T follicular helper cell (primary cell): Measurements from ENCODE around the gene KIAA1549.
"Not testable (repeated sequence)": the region's sequence is repeated elsewhere in the genome, so short reads cannot be mapped to it uniquely, and the experiment has no call there.

Experiments
- DNase-seq: peaks from one replicate; pipeline ENCODE4 v3.0.0-alpha.2; 2020; ENCODE audit warnings: low read depth

Gene KIAA1549

GRCh38 chr7:138944592-138944991, 36.6 kb downstream of the KIAA1549 start:
- DNase-seq: no peak

DNA sequence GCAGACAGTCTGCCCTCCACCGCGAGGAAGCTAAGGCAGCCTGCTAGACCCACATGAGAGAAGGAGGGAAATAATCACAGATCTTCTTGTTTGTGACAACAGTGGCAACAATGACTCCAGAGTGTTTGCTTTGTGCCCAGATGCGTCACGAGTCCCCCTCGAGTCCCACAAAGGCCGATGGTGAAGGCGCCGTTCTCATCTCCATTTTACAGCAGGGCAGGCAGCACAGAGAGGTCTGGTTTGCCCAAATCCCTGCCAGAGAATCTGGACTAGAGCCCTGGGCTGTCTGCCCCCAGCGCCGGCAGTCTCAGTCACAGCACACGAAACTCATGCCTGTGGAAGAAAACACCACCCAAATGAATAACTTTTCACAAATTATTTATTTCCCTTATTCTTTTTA, 38.1 kb downstream of the KIAA1549 start:
- no peak for DNase-seq

GRCh38 chr7:138941545-138941944, 39.6 kb downstream of the KIAA1549 start:
- DNase-seq: no peak

DNA sequence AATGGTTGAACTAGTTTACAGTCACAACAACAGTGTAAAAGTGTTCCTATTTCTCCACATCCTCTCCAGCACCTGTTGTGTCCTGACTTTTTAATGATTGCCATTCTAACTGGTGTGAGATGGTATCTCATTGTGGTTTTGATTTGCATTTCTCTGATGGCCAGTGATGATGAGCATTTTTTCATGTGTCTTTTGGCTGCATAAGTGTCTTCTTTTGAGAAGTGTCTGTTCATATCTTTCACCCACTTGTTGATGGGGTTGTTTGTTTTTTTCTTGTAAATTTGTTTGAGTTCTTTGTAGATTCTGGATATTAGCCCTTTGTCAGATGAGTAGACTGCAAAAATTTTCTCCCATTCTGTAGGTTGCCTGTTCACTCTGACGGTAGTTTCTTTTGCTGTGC, 40.6 kb downstream of the KIAA1549 start:
- not testable (repeated sequence) for DNase-seq

GRCh38 chr7:138937484-138937883, 43.7 kb downstream of the KIAA1549 start:
- no peak for DNase-seq

DNA sequence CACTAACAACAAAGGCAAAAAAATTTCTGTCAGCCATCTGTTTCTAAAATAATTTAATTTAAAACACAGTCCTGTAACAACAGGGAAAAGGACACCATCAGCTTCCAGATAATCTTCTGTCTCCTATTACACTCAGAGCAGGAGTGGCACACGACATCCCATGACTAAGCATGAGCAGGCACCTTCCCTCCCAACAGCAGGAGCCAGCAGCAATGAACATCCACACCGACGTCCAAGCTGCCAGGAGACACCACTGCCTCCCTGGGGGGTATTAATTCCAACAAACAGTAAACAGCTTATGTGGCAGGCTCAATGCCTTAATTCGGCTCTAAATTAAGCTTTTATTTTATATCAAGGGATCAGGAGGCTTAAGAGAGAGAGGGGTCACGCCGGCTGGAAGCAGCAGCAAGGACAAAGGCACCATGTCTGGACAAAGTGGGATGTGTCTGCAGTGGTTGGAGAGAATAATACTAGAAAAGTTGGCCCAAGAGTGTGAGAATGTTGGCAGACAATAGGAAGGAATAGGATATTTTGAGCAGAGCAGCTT, 45.7 kb downstream of the KIAA1549 start:
- DNase-seq: no peak

GRCh38 chr7:138934861-138935260, 46.3 kb downstream of the KIAA1549 start:
- no peak for DNase-seq

DNA sequence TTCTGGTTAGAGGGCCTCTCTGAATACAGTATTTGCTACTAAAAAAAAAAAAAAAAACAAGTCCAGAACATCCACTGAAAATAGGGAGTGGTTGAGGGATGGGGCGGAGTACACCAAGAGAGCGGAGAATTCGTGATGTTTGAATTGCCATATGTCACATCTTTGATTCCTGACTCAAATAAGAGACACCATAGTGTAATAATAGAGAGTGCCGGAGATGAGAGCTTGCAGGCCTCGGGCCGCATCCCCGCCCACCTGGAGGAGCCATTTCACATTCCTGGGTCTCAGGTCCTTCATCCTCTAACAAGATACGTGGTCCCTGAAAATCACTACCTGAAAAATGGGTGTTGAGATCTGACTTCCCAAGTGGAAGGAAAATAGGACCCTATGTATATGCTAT, 46.8 kb downstream of the KIAA1549 start:
- no peak for DNase-seq

DNA sequence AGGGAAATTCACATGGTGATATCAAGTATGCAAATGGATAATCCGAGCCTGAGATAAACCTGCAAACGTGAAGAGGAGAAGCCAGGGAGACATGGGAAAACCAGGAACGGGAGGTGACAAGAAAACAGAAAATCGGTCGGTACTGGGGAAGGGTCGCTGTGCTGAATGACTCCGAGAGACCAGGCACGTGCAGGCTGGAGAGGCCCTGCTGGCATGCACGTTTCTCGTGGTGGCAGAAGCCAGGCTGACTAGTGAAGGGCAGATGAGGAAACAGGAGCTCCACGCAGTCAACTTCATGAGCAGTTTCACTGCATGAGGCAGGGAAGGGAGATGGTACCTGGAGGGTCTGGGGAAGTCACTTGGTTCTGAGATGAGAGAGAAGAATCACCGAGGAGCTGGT, 48.3 kb downstream of the KIAA1549 start:
- DNase-seq: no peak

DNA sequence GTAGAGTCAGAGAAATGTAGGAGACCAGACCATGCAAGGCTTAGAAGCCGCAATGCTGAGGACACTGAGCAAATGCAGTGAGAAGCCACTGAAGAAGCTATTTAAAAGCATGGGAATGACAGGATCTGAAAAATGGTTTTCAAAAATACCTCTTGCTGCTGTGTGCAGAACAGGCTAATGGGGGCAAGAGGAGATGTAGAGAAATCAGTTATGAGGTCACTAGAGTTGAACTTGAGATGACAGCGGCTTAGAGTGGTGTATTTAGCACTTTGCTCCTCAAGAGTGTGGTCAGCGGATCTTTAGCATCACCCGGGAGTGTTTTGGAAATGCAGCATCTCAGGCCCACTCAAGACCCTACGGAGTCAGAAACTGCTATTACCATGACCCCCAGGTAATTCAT, 48.8 kb downstream of the KIAA1549 start:
- DNase-seq: no peak

DNA sequence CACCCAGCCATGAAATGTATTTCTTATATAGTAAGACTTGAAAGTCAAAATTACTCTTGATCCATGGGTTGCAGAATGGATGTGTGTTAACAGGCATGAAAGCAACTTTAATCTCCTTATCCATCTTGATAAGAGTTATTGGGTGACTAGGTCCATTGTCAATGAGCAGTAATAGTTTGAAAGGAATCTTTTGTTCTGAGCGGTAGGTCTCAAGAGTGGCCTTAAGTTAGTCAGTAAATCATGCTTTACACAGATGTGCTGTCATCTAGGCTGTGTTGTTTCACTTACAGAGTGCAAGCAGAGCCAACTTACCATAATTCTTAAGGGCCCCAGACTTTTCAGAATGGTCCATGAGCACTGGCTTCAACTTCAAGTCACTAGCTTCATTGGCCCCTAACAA, 51.2 kb downstream of the KIAA1549 start:
- no peak for DNase-seq

DNA sequence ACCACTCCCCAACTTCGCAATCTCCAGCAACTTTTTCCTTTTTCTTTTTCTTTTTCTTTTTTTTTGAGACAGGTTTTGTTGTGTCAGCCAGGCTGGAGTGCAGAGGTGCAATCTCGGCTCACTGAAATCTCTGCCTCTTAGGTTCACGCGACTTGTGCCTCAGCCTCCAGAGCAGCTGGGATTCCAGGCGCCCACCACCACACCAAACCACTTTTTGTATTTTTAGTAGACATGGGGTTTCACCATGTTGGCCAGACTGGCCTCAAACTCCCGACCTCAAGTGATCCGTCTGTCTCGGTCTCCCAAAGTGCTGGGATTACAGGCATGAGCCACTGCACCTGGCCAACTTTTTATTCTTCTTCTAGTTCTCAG, 55.0 kb downstream of the KIAA1549 start:
- DNase-seq: no peak

DNA sequence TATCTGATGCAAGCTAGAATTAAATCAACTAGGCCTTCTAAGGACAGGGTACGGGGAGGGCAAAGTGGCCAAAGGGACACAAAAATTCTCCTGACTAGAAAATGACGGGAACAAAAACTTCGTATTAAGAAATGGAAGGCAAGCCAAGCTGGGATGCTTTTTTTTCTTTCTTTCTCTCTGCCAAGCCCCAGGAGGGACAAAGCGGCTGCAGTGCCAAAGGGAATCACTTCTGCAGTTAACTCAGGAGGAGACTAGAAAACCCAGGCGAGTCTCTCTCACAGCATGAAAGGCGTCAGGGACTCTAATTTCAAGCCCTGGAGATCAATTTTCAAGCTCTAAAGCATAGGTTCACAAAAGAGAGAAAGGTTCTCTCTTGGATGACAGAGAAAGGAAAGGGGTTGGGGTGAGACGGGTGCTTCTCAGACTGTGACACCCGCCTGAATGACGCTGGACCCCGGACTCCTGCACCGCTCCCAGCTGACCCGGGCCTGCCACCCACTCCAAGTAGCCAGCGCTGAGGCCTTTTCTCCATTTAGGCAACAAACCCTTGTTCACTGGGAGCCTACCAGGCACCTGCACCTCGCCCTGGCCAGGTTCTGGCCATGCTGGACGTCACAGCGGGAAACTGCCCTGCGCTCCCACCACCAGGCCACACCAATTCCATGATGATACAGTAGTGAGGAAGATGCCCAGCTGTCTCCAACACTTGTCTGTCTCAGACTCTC, 56.5 kb downstream of the KIAA1549 start:
- DNase-seq: no peak

- DNase-seq: no peak
Measured at GRCh38 chr7:138921277-138921676, 59.9 kb downstream of the KIAA1549 start.

GRCh38 chr7:138919911-138920310, 61.3 kb downstream of the KIAA1549 start:
- DNase-seq: no peak

DNA sequence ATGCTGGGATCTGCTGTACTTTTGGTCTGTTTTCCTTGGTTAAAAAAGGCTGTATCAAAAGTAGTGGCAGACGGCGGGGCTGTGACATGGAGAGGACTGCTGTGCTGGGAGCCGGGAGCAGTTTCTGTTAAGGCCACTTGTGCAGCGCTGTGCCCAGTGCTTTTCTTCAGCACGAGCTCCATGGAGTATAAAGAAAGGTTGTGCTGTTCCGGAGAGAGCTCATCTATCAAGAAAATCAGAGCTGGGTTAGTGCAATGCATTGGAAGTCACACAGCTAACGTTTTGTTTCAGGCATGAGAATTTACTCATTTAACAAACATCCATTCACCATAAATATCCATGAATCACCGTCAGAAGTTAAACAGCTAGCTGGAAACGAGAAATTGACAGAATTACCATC, 62.0 kb downstream of the KIAA1549 start:
- no peak for DNase-seq

GRCh38 chr7:138918756-138919155, 62.4 kb downstream of the KIAA1549 start:
- DNase-seq: no peak

DNA sequence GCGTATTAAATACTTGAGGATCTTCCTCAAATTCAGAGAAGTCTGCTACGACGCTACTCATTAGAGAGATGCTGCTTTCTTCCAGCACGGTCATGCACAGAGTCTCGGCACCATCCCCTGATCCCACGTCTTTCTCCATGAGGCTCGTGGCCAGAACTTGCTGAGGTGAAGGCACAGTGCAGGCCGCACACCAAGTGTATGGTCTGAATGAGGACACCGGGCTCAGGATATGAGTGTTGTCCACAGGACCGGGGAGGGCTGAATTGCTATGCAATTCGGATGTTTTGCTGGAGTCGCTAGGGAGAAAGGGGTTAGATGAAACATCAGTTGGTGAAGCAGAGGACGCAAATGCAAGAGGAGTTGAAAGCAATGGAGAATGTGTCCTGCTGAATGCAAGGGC, 63.0 kb downstream of the KIAA1549 start:
- DNase-seq: no peak

DNA sequence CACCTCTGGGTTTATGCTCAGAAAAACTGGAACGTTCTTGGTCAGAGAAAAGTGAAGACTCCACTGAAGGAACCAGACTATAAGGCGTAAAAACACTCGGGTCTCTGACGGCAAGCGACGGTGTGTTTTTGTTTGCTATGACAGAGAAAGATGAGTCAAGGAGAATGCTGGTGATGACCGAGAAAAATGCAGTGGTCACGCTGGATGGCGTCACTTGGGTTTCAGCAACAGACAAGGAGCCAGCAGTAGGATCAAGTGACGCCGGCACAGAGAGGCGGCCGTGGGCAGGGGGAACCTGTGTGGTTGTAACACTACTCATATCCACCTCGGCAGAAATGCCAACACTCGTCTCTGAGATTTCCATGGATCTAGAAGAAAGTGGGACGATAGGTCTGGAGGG, 63.4 kb downstream of the KIAA1549 start:
- DNase-seq: no peak

DNA sequence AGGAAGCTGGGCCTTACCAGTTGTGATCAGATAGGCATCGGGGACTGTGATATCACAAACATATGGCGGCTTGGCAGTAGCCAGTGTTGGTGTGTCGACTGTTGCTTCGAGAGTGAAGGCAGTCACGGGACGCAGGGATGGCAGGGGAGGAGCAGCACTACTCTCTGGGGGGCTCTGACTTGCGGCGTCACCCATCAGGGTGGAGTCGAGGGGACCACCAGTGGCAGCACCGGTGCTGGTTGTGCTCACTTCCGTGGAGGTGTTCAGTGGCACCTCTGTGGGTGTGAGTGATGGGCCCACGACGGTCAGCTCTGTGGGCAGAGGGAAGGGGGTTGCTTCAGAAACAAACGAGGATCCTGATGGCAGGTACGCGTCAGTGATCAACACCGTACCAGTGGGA, 64.5 kb downstream of the KIAA1549 start:
- DNase-seq: no peak

DNA sequence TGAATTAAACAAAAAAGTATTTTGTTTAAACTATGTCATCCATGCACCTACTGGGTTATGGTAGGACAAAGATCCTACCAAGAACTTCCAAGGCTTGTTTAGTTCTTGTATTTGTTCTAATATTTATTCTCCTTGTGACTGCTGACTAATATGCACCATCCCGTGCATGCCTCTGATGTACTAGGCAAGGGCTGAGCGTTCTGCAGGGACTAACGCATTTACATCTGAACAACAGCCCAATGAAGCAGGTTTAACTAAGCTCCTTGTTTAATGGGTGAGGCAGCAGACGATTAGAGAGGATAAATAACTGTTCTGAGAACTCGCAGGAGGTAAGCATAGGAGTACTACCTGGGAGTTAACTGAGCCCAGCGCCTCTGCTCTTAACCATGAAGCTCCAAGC, 64.9 kb downstream of the KIAA1549 start:
- no peak for DNase-seq

GRCh38 chr7:138913783-138914182, 67.4 kb downstream of the KIAA1549 start:
- DNase-seq: no peak

- no peak for DNase-seq
Measured at GRCh38 chr7:138911007-138911406, 70.2 kb downstream of the KIAA1549 start.

DNA sequence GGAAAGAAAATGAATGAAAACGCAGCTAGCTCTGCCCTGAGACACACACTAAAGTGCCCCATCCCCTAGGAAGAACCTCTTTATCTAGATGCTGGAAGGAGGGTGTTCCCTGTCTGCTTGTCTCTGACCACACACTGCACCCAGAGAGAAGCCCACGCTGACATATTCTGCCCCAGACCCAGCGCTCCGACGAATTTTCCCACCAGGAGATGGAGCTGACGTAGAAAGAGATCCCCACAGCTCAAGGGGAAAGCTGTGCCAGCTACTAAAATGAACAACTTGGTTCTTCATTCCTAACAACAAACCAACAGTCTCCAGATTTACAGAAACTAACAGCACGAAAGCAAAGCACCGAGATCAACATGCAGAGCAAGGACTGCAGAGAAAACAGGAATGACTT, 73.3 kb downstream of the KIAA1549 start:
- no peak for DNase-seq
